Keratinocyte (primary cell): ENCODE measurements around the gene LAIR2. TPM values are rescaled to one million over a fixed set of nuclear protein-coding genes. Genes with fewer than 3 reads are reported as not detected.
A peak's percentile ranks its signal among the peaks of the same experiment; 100 is the strongest.

Source experiments
- DNase-seq: peaks from one replicate; pipeline ENCODE4 v3.0.0-alpha.2; 2011; ENCODE audit warnings: low read depth, missing footprints, low spot score
- FAIRE-seq: peaks from 2 replicates; lab custom pipeline; 2011; peaks lifted over from hg19 to GRCh38; lab: Jason Lieb, UNC
- H2AFZ ChIP-seq: 2 replicates; pipeline ENCODE4 v1.6.0; 2012; ENCODE audit warnings: low read length, control low read depth, inconsistent platforms; ENCODE audit not compliant: control insufficient read depth
- H3K27ac ChIP-seq: 2 replicates; pipeline ENCODE4 v1.5.1; 2011; ENCODE audit warnings: low read length; ENCODE audit not compliant: control insufficient read depth, insufficient read depth
- H3K27me3 ChIP-seq: 3 replicates; pipeline ENCODE4 v1.6.0; 2011; ENCODE audit warnings: low read length; ENCODE audit not compliant: control insufficient read depth, insufficient read depth; ENCODE audit errors: extremely low read depth
- H3K36me3 ChIP-seq, 2 experiments: 2 replicates in 1 of 2; 3 replicates in 1 of 2; pipeline ENCODE4 v1.5.1; 2011; ENCODE audit warnings: low read length in 2 of 2, mild to moderate bottlenecking in 1 of 2; ENCODE audit not compliant: control insufficient read depth in 2 of 2, insufficient read depth in 2 of 2; ENCODE audit errors: extremely low read depth in 1 of 2
- H3K4me1 ChIP-seq: 3 replicates; pipeline ENCODE4 v1.5.1; 2011; ENCODE audit warnings: low read length; ENCODE audit not compliant: control insufficient read depth, insufficient read depth; ENCODE audit errors: extremely low read depth
- H3K4me2 ChIP-seq: 3 replicates; pipeline ENCODE4 v1.6.0; 2011; ENCODE audit warnings: low read depth, low read length; ENCODE audit not compliant: control insufficient read depth, insufficient read depth; ENCODE audit errors: extremely low read depth
- H3K4me3 ChIP-seq, 3 experiments: fragments of 200-600 bp in 1 of 3; sonication (generic) in 1 of 3; 2 replicates in 2 of 3; 3 replicates in 1 of 3; pipeline ENCODE4 v1.5.1; 2011 to 2016; ENCODE audit warnings: low read length in 3 of 3, mild to moderate bottlenecking in 3 of 3, control low read depth in 2 of 3, inconsistent platforms in 1 of 3, low read depth in 1 of 3, mixed read lengths in 1 of 3, mixed run types in 1 of 3, moderate library complexity in 1 of 3; ENCODE audit not compliant: control insufficient read depth in 2 of 3, insufficient read depth in 2 of 3; ENCODE audit errors: extremely low read depth in 1 of 3
- H3K79me2 ChIP-seq: 2 replicates; pipeline ENCODE4 v1.6.0; 2012; ENCODE audit warnings: low read length; ENCODE audit not compliant: control insufficient read depth, insufficient read depth
- H3K9ac ChIP-seq: 3 replicates; pipeline ENCODE4 v1.6.0; 2011; ENCODE audit warnings: low read length; ENCODE audit not compliant: control insufficient read depth, insufficient read depth; ENCODE audit errors: extremely low read depth
- H3K9me1 ChIP-seq: 3 replicates; pipeline ENCODE4 v1.6.0; 2011; ENCODE audit warnings: low read length; ENCODE audit not compliant: control insufficient read depth, insufficient read depth; ENCODE audit errors: extremely low read depth
- H3K9me3 ChIP-seq: 2 replicates; pipeline ENCODE4 v1.5.1; 2012; ENCODE audit warnings: low read depth, low read length; ENCODE audit not compliant: control insufficient read depth
- H4K20me1 ChIP-seq: 3 replicates; pipeline ENCODE4 v1.6.0; 2011; ENCODE audit warnings: low read length; ENCODE audit not compliant: control insufficient read depth, insufficient read depth; ENCODE audit errors: extremely low read depth
- CTCF ChIP-seq, 3 experiments: IDR thresholded peaks in 1 of 3; conservative IDR thresholded peaks in 1 of 3; optimal IDR thresholded peaks in 1 of 3; 2 replicates in 2 of 3; 3 replicates in 1 of 3; pipeline versions ENCODE3 to v1.5.1; 2011; ENCODE audit warnings: low read length in 3 of 3, mild to moderate bottlenecking in 3 of 3, moderate library complexity in 2 of 3, control low read depth in 1 of 3, inconsistent platforms in 1 of 3; ENCODE audit not compliant: insufficient read depth in 2 of 3; ENCODE audit errors: extremely low read depth in 1 of 3
- EZH2 ChIP-seq: IDR thresholded peaks from one replicate; pipeline ENCODE4 v1.6.1; 2012; ENCODE audit warnings: inconsistent platforms, mild to moderate bottlenecking, low read length, moderate library complexity
- dilution Hi-C: fragments of 300-500 bp; cut with MboI; formaldehyde crosslinking; loops from one replicate; pipeline ENCODE4 v1.7.0; 2020; ENCODE audit warnings: low sequenced_read_pairs; ENCODE audit not compliant: extremely low pct_ligation_motif_present
- polyA plus RNA-seq, 5 experiments: library from polyadenylated mRNA; depleted of rRNA in 3 of 5; stranded (reverse) in 3 of 5; stranded (forward) in 1 of 5; unstranded in 1 of 5; fragments of >200 nt; gene quantifications; 1 replicate in 1 of 5; 2 replicates in 3 of 5; 3 replicates in 1 of 5; pipeline versions ENCODE4 v1.2.1 to v1.2.3, GENCODE V29; 2011 to 2012; ENCODE audit warnings: missing spikeins in 2 of 5, low read depth in 1 of 5, low replicate concordance in 1 of 5

Gene LAIR2
- polyA plus RNA-seq, 1 donor (not counting 4 experiments of a cell fraction or from before 2014, with no cell fraction given): not detected

GRCh38 chr19:54462655-54463530 is 39.7 kb upstream of the LAIR2 start:
- H3K4me1 ChIP-seq: peaks cover 7% of the 10 kb centered on the region
- H3K4me3 ChIP-seq: peak overlapping the region; percentile 48 to 72 (median 60)
- no peak for FAIRE-seq
- H3K36me3 ChIP-seq: peaks cover 13 to 28% of the 10 kb centered on the region in 2 experiments
- no peak overlapping the region for H2AFZ ChIP-seq
- peak; percentile 10 to 49 (median 28) for TF ChIP-seq CTCF (optimal IDR thresholded peaks at IDR 0.05 in 1 of 3, IDR thresholded peaks at IDR 0.05 in 1 of 3, conservative IDR thresholded peaks at IDR 0.05 in 1 of 3; ENCODE audit: extremely low read depth in 1 of 3, insufficient read depth in 2 of 3, low read length in 3 of 3)
- no peak for TF ChIP-seq EZH2
- H3K27ac ChIP-seq: peak overlapping the region; percentile 87
- peaks cover 38% of the 10 kb centered on the region for H3K79me2 ChIP-seq
- DNase-seq: no peak
- dilution Hi-C loops: no loop called here
- no peaks in the 10 kb centered on the region for H3K9me1 ChIP-seq
- H3K9ac ChIP-seq: peak overlapping the region; percentile 74
- H3K9me3 ChIP-seq: no peaks in the 10 kb centered on the region
- H4K20me1 ChIP-seq: peaks cover 10% of the 10 kb centered on the region
- H3K27me3 ChIP-seq: no peaks in the 10 kb centered on the region
- H3K4me2 ChIP-seq: peak overlapping the region; percentile 77

- peak within 1 kb of the TSS; percentile 87 for H3K27ac ChIP-seq
- H2AFZ ChIP-seq: peak within 1 kb of the TSS; percentile 60
- H3K4me3 ChIP-seq: peak within 1 kb of the TSS; percentile 60 to 79 (median 73)
- H3K4me2 ChIP-seq: peak within 1 kb of the TSS; percentile 77
- peaks cover 6 to 22% of the 10 kb centered on the region in 2 experiments for H3K36me3 ChIP-seq
- H3K27me3 ChIP-seq: no peaks in the 10 kb centered on the region
- H3K4me1 ChIP-seq: peaks cover 7% of the 10 kb centered on the region
- peaks cover 5% of the 10 kb centered on the region for H4K20me1 ChIP-seq
- no peaks in the 10 kb centered on the region for H3K9me3 ChIP-seq
- peak within 1 kb of the TSS; percentile 75 for H3K9ac ChIP-seq
- DNase-seq: no peak
- no peak for TF ChIP-seq CTCF (optimal IDR thresholded peaks at IDR 0.05 in 1 of 3, IDR thresholded peaks at IDR 0.05 in 1 of 3, conservative IDR thresholded peaks at IDR 0.05 in 1 of 3; ENCODE audit: extremely low read depth in 1 of 3, insufficient read depth in 2 of 3, low read length in 3 of 3)
- no peak for TF ChIP-seq EZH2
- FAIRE-seq: peak; percentile 87
- no peaks in the 10 kb centered on the region for H3K9me1 ChIP-seq
- peaks cover 31% of the 10 kb centered on the region for H3K79me2 ChIP-seq
- dilution Hi-C loops: no loop called here
These were observed 39.0 kb upstream of the LAIR2 start, which contains the start of gene LENG9 for GRCh38 chr19:54463531-54464043. LENG9 (minus strand) TSS chr19:54463778; CDS start chr19:54463526, 252 bp downstream.
